Psoas muscle (tissue), 8 donors: ENCODE results near the gene ANAPC7. TPM values are rescaled to one million over a fixed set of nuclear protein-coding genes. Genes with fewer than 3 reads are reported as not detected.

Source experiments
- ATAC-seq, 4 donors: fragments of 200-7000 bp; cut with Tn5 transposase; one replicate each; pipeline ENCODE4 v1.9.1; 2020; ENCODE audit warnings: moderate library complexity in 3 of 4, mild to moderate bottlenecking in 2 of 4
- DNase-seq, 2 donors: peaks; one replicate each; pipeline ENCODE4 v3.0.0-alpha.2; 2020
- H3K27ac ChIP-seq: fragments of 200-600 bp; one replicate; pipeline ENCODE4 v1.8.0; 2022
- H3K27me3 ChIP-seq, 3 donors: fragments of 200-600 bp in 1 of 3; one replicate each; pipeline versions ENCODE4 v1.6.1 to v1.8.0; 2013 to 2022; ENCODE audit warnings: low read length in 2 of 3, mild to moderate bottlenecking in 2 of 3, moderate library complexity in 1 of 3; ENCODE audit not compliant: insufficient read depth in 3 of 3
- H3K36me3 ChIP-seq, 2 donors: fragments of 200-600 bp in 1 of 2; one replicate each; pipeline versions ENCODE4 v1.6.1 to v1.8.0; 2013 to 2022; ENCODE audit warnings: low read depth in 1 of 2, mild to moderate bottlenecking in 1 of 2, moderate library complexity in 1 of 2; ENCODE audit not compliant: insufficient read depth in 1 of 2
- H3K4me1 ChIP-seq: fragments of 200-600 bp; one replicate; pipeline ENCODE4 v1.8.0; 2022
- H3K4me3 ChIP-seq: fragments of 200-600 bp; one replicate; pipeline ENCODE4 v1.8.0; 2022; ENCODE audit warnings: mild to moderate bottlenecking
- H3K9me3 ChIP-seq: fragments of 200-600 bp; one replicate; pipeline ENCODE4 v1.8.0; 2022
- WGBS, 3 donors: extraction: QIAGEN DNeasy Blood & Tissue Kit; methylation state at CpG; one replicate each; pipeline versions ENCODE4 v1.1.6 to v1.1.7; 2013; 5-methylcytosine and 5-hydroxymethylcytosine counted together
- intact Hi-C, 2 donors: fragments of 100-400 bp; cut with DNase I; formaldehyde crosslinking; loops; one replicate each; pipeline versions ENCODE4 v1.11.0 to v1.14.2; 2022
- polyA plus RNA-seq, 3 donors: library from polyadenylated mRNA; stranded (reverse); fragments of 200-250 nt; gene quantifications; one replicate each; pipeline ENCODE4 v1.2.3, GENCODE V29; 2013
- total RNA-seq, 4 donors: library from RNA; stranded (reverse); fragmentation: NEBNext Ultra II Directional in 2 of 4; extraction: Animal tissue kit (Norgen Biotek cat#: 25700) in 2 of 4; gene quantifications; one replicate each; pipeline versions ENCODE4 v1.2.1 to v1.2.4, GENCODE V29; 2021 to 2023
- TF ChIP-seq, protein P1 (sequence below): fragments of 200-600 bp; IDR thresholded peaks from one replicate; pipeline ENCODE4 v1.8.0; 2022; ENCODE audit warnings: antibody characterized with exemption
- donor health status: healthy with polysubstance abuse.
- donor health status: DM: no; HTN: no; CAD: no; lungs with moderate emphysema.
- donor health status: Bipolar disorder and iron deficiency.
- donor health status: healthy.
- donor health status: DM: yes; HTN: yes; CAD: no.
- donor health status: DM: no; HTN: no; CAD: no.
- donor health status: DM: no; HTN: no; CAD: no.
- donor health status: DM: yes; HTN: yes; CAD: no.

Gene ANAPC7
- total and polyA plus RNA-seq, 7 donors, result 20.8 to 43.9 (median 35.1) TPM

DNA sequence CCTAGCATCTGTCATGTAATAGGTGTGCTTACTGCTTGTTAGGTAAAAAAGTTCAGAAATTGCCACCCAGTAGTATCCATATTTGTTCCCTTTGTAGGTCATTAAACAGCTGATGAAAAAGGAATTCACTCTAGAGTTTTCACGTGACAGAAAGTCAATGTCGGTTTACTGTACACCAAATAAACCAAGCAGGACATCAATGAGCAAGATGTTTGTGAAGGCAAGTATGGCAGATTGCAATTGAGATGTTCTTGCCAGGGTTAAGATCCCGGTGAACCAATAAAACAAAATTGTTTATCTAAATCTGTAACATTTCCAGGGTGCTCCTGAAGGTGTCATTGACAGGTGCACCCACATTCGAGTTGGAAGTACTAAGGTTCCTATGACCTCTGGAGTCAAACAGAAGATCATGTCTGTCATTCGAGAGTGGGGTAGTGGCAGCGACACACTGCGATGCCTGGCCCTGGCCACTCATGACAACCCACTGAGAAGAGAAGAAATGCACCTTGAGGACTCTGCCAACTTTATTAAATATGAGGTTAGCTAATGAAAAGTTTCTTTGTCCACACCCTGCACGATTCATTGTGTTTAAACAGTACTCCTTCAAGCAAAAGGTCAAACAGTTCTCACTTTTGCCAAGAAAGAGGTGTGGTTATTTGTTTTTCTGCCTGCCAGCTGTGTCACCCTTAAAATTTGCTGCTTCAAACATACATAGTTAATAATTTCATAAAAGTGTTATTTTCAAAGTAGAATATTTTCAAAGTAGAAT is 64.1 kb downstream of the ANAPC7 start:
- DNase-seq, result no peak
- intact Hi-C loops, result no loop called here
- peaks cover 5% of the 10 kb centered on the region for H3K4me1 ChIP-seq

DNA sequence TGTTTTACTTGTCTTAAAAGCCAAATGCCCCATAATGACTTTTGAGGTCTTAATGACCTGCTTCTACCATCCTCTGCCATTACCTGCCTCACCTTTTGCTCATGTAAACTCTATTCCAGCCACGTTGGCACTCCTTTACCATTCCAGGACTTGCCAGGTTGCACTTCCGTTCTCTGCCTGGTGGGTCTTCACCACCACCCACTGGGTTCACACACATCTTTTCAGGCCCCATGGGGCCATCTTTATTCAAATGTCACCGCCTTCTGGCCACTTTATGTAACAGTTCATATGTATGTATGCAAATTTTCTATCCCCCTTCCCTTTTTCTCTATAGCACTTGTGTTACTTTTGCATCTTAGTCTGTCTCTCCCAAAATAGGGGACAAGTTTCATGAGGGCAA is 64.8 kb downstream of the ANAPC7 start:
- peaks cover 29 to 100% of the 10 kb centered on the region in 2 donors for H3K36me3 ChIP-seq
- H3K27ac ChIP-seq, result peak overlapping the region; percentile 21
- peaks cover 5% of the 10 kb centered on the region for H3K4me1 ChIP-seq
- 63 to 75% (median 66%) methylated on average over 3 of the region's 3 CpGs for WGBS, 3 donors
- no peaks in the 10 kb centered on the region for H3K27me3 ChIP-seq
- peak in 1 of 4 donors; percentile 8 for ATAC-seq
- intact Hi-C loops, result no loop called here
- TF ChIP-seq, protein P1, sequence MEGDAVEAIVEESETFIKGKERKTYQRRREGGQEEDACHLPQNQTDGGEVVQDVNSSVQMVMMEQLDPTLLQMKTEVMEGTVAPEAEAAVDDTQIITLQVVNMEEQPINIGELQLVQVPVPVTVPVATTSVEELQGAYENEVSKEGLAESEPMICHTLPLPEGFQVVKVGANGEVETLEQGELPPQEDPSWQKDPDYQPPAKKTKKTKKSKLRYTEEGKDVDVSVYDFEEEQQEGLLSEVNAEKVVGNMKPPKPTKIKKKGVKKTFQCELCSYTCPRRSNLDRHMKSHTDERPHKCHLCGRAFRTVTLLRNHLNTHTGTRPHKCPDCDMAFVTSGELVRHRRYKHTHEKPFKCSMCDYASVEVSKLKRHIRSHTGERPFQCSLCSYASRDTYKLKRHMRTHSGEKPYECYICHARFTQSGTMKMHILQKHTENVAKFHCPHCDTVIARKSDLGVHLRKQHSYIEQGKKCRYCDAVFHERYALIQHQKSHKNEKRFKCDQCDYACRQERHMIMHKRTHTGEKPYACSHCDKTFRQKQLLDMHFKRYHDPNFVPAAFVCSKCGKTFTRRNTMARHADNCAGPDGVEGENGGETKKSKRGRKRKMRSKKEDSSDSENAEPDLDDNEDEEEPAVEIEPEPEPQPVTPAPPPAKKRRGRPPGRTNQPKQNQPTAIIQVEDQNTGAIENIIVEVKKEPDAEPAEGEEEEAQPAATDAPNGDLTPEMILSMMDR, result no peak
- H3K9me3 ChIP-seq, result no peaks in the 10 kb centered on the region
- H3K4me3 ChIP-seq, result no peak overlapping the region
- no peak for DNase-seq

More for the DNA sequence above, 64.1 kb downstream of the ANAPC7 start:
- Histone ChIP-seq H3K4me3 (no peak overlapping the region), H3K27me3 (no peaks in the 10 kb centered on the region), H3K9me3 (no peaks in the 10 kb centered on the region), H3K27ac (peak overlapping the region; percentile 21), H3K36me3 (peaks cover 24 to 100% of the 10 kb centered on the region in 2 donors)
- 38 to 55% (median 51%) methylated on average over 8 of the region's 8 CpGs for WGBS, 3 donors
- ATAC-seq, result peak in 2 of 4 donors; percentile 20
- TF ChIP-seq, protein P1, result no peak

DNA sequence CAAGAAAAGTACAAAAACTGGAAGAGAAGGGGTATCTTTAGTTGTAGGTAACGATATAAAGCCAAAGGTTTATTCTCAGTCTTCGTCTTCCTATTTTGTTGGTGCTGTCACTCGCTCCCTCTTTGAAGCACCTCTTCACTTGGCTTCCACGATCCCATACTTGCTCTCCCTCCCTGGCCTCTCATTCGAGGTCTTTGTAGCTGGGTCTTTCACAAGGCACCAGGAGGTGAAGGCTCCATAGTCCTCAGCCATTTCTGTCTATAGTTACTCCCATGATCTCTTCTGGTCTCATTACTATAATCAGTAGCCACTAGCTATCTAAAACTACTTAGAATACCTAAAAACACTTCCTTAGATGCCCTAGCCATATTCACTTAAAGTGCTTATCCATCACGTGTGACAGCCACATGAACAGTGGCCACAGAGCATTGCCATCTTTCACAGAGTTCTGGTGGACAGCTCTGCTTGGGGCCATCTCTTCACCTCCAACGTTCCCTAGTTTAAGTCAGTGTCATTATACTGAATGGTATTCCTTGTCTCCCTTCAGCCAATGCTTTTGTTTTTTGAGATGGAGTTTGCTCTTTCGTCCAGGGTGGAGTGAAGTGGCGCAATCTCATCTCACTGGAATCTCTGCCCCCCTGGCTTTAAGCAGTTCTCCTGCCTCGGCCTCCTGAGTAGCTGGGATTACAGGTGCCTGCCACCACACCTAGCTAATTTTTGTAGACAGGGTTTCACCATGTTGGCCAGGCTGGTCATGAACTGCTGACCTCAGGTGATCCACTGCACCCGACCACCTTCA is 65.4 kb downstream of the ANAPC7 start:
- intact Hi-C loops, result no loop called here
- Histone ChIP-seq H3K27me3 (no peaks in the 10 kb centered on the region), H3K9me3 (no peaks in the 10 kb centered on the region), H3K36me3 (peaks cover 29 to 100% of the 10 kb centered on the region in 2 donors), H3K27ac (peak overlapping the region; percentile 21), H3K4me3 (no peak overlapping the region), H3K4me1 (peaks cover 5% of the 10 kb centered on the region)
- DNase-seq, result no peak
- peak in 1 of 4 donors; percentile 9 for ATAC-seq
- 70 to 80% (median 77%) methylated on average over 11 of the region's 11 CpGs for WGBS, 3 donors
- TF ChIP-seq, protein P1, result no peak

DNA sequence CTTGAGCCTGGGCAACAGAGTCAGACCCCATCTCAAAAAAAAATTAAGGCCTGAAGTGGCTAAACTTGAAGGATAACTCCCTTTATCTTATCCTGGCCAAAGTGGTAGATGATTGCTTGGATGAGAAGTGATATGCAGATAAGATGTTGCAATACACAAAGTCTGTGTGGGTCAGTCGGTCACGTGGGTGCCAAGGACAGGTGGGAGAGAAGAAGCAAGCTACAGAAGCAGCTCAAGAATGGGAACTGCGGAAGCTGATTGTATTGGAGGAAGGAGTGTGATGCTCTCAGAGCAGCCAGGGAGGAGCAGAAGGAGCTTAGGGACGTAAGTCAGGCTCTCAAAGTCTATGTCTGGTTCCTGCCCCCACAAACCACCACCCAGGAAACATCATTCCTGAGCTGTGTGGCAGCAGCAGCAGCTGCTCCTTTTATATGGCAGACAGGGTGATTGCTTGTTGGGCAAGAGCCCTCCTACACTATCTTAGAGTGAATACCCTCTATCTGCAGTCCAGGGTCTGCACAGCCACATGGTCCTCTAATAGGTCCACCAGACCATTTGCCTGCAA is 67.9 kb downstream of the ANAPC7 start:
- peaks cover 25 to 100% of the 10 kb centered on the region in 2 donors for H3K36me3 ChIP-seq

More for the DNA sequence above, 67.9 kb downstream of the ANAPC7 start:
- DNase-seq (no peak), ATAC-seq (peak; percentile 1 to 28 (median 10))
- Histone ChIP-seq H3K27me3 (no peaks in the 10 kb centered on the region), H3K4me3 (no peak overlapping the region), H3K4me1 (peaks cover 10% of the 10 kb centered on the region), H3K9me3 (no peaks in the 10 kb centered on the region), H3K27ac (peak overlapping the region; percentile 37)
- 67 to 76% (median 71%) methylated on average over 4 of the region's 4 CpGs for WGBS, 3 donors
- TF ChIP-seq, protein P1, result no peak
- intact Hi-C loops, result no loop called here
